Spleen (tissue), 11 donors: ENCODE results near the gene MPZL1. TPM values are rescaled to one million over a fixed set of nuclear protein-coding genes. Genes with fewer than 3 reads are reported as not detected.
A peak's percentile ranks its signal among the peaks of the same experiment; 100 is the strongest.

Experiments used
- DNase-seq: peaks from one replicate; pipeline ENCODE4 v3.0.0-alpha.2; 2020
- H3K27ac ChIP-seq, 8 donors: fragments of 200-600 bp; sonication (generic) in 7 of 8; 1 replicate in 4 of 8; 2 replicates in 4 of 8; pipeline versions ENCODE4 v1.5.0 to v1.8.0; 2016 to 2021; ENCODE audit warnings: inconsistent platforms in 4 of 8, mild to moderate bottlenecking in 4 of 8, moderate library complexity in 1 of 8
- H3K27me3 ChIP-seq, 7 donors: fragments of 200-600 bp; sonication (generic) in 6 of 7; replicated peaks in 1 of 7; 1 replicate in 4 of 7; 2 replicates in 3 of 7; pipeline versions ENCODE4 v1.5.0 to v1.8.0; 2016 to 2021; ENCODE audit warnings: inconsistent platforms in 3 of 7, mild to moderate bottlenecking in 1 of 7
- H3K36me3 ChIP-seq, 6 donors: fragments of 200-600 bp; sonication (generic) in 5 of 6; 1 replicate in 4 of 6; 2 replicates in 2 of 6; pipeline versions ENCODE4 v1.5.0 to v1.8.0; 2016 to 2021; ENCODE audit warnings: inconsistent platforms in 2 of 6
- H3K4me1 ChIP-seq, 6 donors: fragments of 200-600 bp; sonication (generic) in 5 of 6; 1 replicate in 3 of 6; 2 replicates in 3 of 6; pipeline versions ENCODE4 v1.5.0 to v1.8.0; 2016 to 2021; ENCODE audit warnings: inconsistent platforms in 3 of 6
- H3K4me3 ChIP-seq, 8 donors: fragments of 200-600 bp; sonication (generic) in 7 of 8; 1 replicate in 4 of 8; 2 replicates in 4 of 8; pipeline versions ENCODE4 v1.5.0 to v1.8.0; 2016 to 2021; ENCODE audit warnings: inconsistent platforms in 4 of 8, mild to moderate bottlenecking in 4 of 8, moderate library complexity in 2 of 8
- H3K9me3 ChIP-seq, 8 donors: fragments of 200-600 bp; sonication (generic) in 7 of 8; 1 replicate in 4 of 8; 2 replicates in 4 of 8; pipeline versions ENCODE4 v1.5.0 to v1.8.0; 2016 to 2021; ENCODE audit warnings: inconsistent platforms in 4 of 8
- CTCF ChIP-seq, 11 experiments: fragments of 200-600 bp in 7 of 11; fragments of 450-650 bp in 4 of 11; sonication (generic) in 4 of 11; IDR thresholded peaks in 8 of 11; conservative IDR thresholded peaks in 3 of 11; 1 replicate in 7 of 11; 2 replicates in 4 of 11; pipeline versions ENCODE4 v1.4.0 to v1.8.0; 2016 to 2021; ENCODE audit warnings: antibody characterized with exemption in 11 of 11, inconsistent platforms in 4 of 11, mild to moderate bottlenecking in 1 of 11
- POLR2A ChIP-seq, 3 donors: fragments of 450-650 bp; IDR thresholded peaks; one replicate each; pipeline ENCODE4 v1.5.1; 2017; ENCODE audit warnings: antibody characterized with exemption in 3 of 3, mild to moderate bottlenecking in 1 of 3
- POLR2AphosphoS5 ChIP-seq, 3 donors: sonication (generic); formaldehyde crosslinking; IDR thresholded peaks; one replicate each; pipeline ENCODE4 v1.5.1; 2017; ENCODE audit warnings: antibody characterized with exemption in 3 of 3
- WGBS, 5 donors: extraction: QIAGEN DNeasy Blood & Tissue Kit in 3 of 5; methylation state at CpG; one replicate each; pipeline versions ENCODE4 v1.1.5 to v1.1.7; 2013 to 2018; 5-methylcytosine and 5-hydroxymethylcytosine counted together
- intact Hi-C: fragments of 100-400 bp; cut with DNase I; formaldehyde crosslinking; loops from one replicate; pipeline ENCODE4 v1.15.0; 2023; ENCODE audit warnings: low total_unique reads
- polyA plus RNA-seq, 3 donors: library from polyadenylated mRNA; stranded (reverse); fragments of 200-250 nt; gene quantifications; one replicate each; pipeline ENCODE4 v1.2.1, GENCODE V29; 2013
- total RNA-seq, 7 donors: library from RNA; depleted of rRNA in 3 of 7; stranded (reverse); fragments of >200 nt in 3 of 7; fragmentation: NEBNext Ultra II Directional in 4 of 7; extraction: Animal tissue kit (Norgen Biotek cat#: 25700) in 4 of 7; gene quantifications; one replicate each; pipeline versions ENCODE4 v1.1.0 to v1.2.1, GENCODE V29; 2016 to 2021
- donor health status: healthy with polysubstance abuse.
- donor health status: DM: no; HTN: no; CAD: no; lungs with moderate emphysema.
- donor health status: DM: no; HTN: no; CAD: no.
- donor health status: Bipolar disorder and iron deficiency.
- donor health status: healthy.
- donor health status: DM: no; HTN: no; CAD: no.
- donor health status: DM: yes; HTN: yes; CAD: no.

The MPZL1 gene
- total and polyA plus RNA-seq, 10 donors: 12.0 to 65.8 (median 47.3) TPM

- intact Hi-C loops: no loop called here
- TF ChIP-seq POLR2AphosphoS5 (IDR thresholded peaks at IDR 0.05): no peak
- TF ChIP-seq POLR2A (IDR thresholded peaks at IDR 0.05): no peak
- TF ChIP-seq CTCF (IDR thresholded peaks at IDR 0.05 in 8 of 11, conservative IDR thresholded peaks at IDR 0.05 in 3 of 11): no peak
- H3K4me1 ChIP-seq: peaks cover 10 to 81% (median 25%) of the 10 kb centered on the region in 6 donors
- no peaks in the 10 kb centered on the region for H3K9me3 ChIP-seq
- DNase-seq: no peak
- H3K4me3 ChIP-seq: no peak overlapping the region
- H3K27me3 ChIP-seq: no peaks in the 10 kb centered on the region
- no peak overlapping the region for H3K27ac ChIP-seq
- WGBS, 5 donors: 68 to 82% (median 78%) methylated on average over 2 of the region's 2 CpGs
- peaks cover 0 to 64% (median 39%) of the 10 kb centered on the region in 6 donors for H3K36me3 ChIP-seq
Observed at GRCh38 chr1:167706363-167706762, 15.4 kb upstream of the MPZL1 start.

GRCh38 chr1:167706931-167707877, 14.6 kb upstream of the MPZL1 start:
- Histone ChIP-seq H3K4me3 (no peak overlapping the region), H3K27me3 (no peaks in the 10 kb centered on the region), H3K36me3 (peaks cover 0 to 56% (median 33%) of the 10 kb centered on the region in 6 donors), H3K27ac (peak overlapping the region in 1 of 8 donors; percentile 12), H3K4me1 (peaks cover 10 to 79% (median 25%) of the 10 kb centered on the region in 6 donors), H3K9me3 (no peaks in the 10 kb centered on the region)
- intact Hi-C loops: no loop called here
- DNase-seq: no peak
- no peak for TF ChIP-seq POLR2AphosphoS5 (IDR thresholded peaks at IDR 0.05)
- TF ChIP-seq CTCF (IDR thresholded peaks at IDR 0.05 in 8 of 11, conservative IDR thresholded peaks at IDR 0.05 in 3 of 11): no peak
- no peak for TF ChIP-seq POLR2A (IDR thresholded peaks at IDR 0.05)
- 77 to 85% (median 83%) methylated on average over 10 of the region's 10 CpGs for WGBS, 5 donors

- WGBS, 5 donors: 84 to 95% (median 86%) methylated on average over 4 of the region's 4 CpGs
- Histone ChIP-seq H3K36me3 (peaks cover 0 to 49% (median 26%) of the 10 kb centered on the region in 6 donors), H3K4me3 (no peak overlapping the region), H3K27ac (no peak overlapping the region), H3K4me1 (peaks cover 10 to 73% (median 25%) of the 10 kb centered on the region in 6 donors), H3K9me3 (no peaks in the 10 kb centered on the region), H3K27me3 (no peaks in the 10 kb centered on the region)
- intact Hi-C loops: no loop called here
- TF ChIP-seq POLR2AphosphoS5 (IDR thresholded peaks at IDR 0.05) (peak in 1 of 3 donors; percentile 46), POLR2A (IDR thresholded peaks at IDR 0.05) (no peak), CTCF (IDR thresholded peaks at IDR 0.05 in 8 of 11, conservative IDR thresholded peaks at IDR 0.05 in 3 of 11) (no peak)
- no peak for DNase-seq
Observed at GRCh38 chr1:167707942-167708341, 13.8 kb upstream of the MPZL1 start.

GRCh38 chr1:167708940-167709389, 12.8 kb upstream of the MPZL1 start:
- WGBS, 5 donors: 21 to 39% (median 33%) methylated on average over 3 of the region's 3 CpGs
- Histone ChIP-seq H3K36me3 (peaks cover 0 to 38% (median 16%) of the 10 kb centered on the region in 6 donors), H3K4me3 (no peak overlapping the region), H3K27me3 (no peaks in the 10 kb centered on the region), H3K27ac (peak overlapping the region in 2 of 8 donors; percentile 3 to 5), H3K4me1 (peaks cover 10 to 73% (median 34%) of the 10 kb centered on the region in 6 donors), H3K9me3 (no peaks in the 10 kb centered on the region)
- TF ChIP-seq CTCF (IDR thresholded peaks at IDR 0.05 in 8 of 11, conservative IDR thresholded peaks at IDR 0.05 in 3 of 11) (no peak), POLR2AphosphoS5 (IDR thresholded peaks at IDR 0.05) (peak in 2 of 3 donors; percentile 45 to 53)
- no peak for DNase-seq
- intact Hi-C loops: no loop called here
